ENCODE measurements around the gene CCSER2. TPM values are rescaled to one million over a fixed set of nuclear protein-coding genes. Genes with fewer than 3 reads are reported as not detected.

Gene CCSER2
- total RNA-seq, 1 donor from 2014 or later, result 18.5 TPM

- intact Hi-C loops (cut with DNase I), result loop anchor here (5.0 to 10.0 kb wide), 2 partner anchors 379 to 1833 kb away; no protein-coding TSS in a partner anchor
- H3K27me3 ChIP-seq, result no peaks in the 10 kb centered on the region
- no peak overlapping the region for H3K27ac ChIP-seq
- TF ChIP-seq CTCF (IDR thresholded peaks at IDR 0.05), result no peak
- no peak for DNase-seq (ENCODE audit: low spot score in 2 of 2)
- peaks cover 0 to 6% of the 10 kb centered on the region in 2 donors for H3K4me1 ChIP-seq
- no peaks in the 10 kb centered on the region for H3K9me3 ChIP-seq
- H3K4me3 ChIP-seq, result no peak overlapping the region
- H3K36me3 ChIP-seq, result no peaks in the 10 kb centered on the region
These were observed 215.6 kb downstream of the CCSER2 start for GRCh38 chr10:84543948-84544347.

- no peaks in the 10 kb centered on the region for H3K27me3 ChIP-seq
- no peaks in the 10 kb centered on the region for H3K36me3 ChIP-seq
- H3K9me3 ChIP-seq, result no peaks in the 10 kb centered on the region
- no peak for DNase-seq (ENCODE audit: low spot score in 2 of 2)
- H3K27ac ChIP-seq, result no peak overlapping the region
- H3K4me1 ChIP-seq, result peaks cover 0 to 2% of the 10 kb centered on the region in 2 donors
- no peak overlapping the region for H3K4me3 ChIP-seq
- no peak for TF ChIP-seq CTCF (IDR thresholded peaks at IDR 0.05)
- intact Hi-C loops (cut with DNase I), result loop anchor here (10.0 kb wide), 1 partner anchor 381 kb away; no protein-coding TSS in a partner anchor
These were observed 217.3 kb downstream of the CCSER2 start for GRCh38 chr10:84545651-84546050.

GRCh38 chr10:84546609-84547008, 218.2 kb downstream of the CCSER2 start:
- H3K4me1 ChIP-seq, result no peaks in the 10 kb centered on the region
- H3K27ac ChIP-seq, result no peak overlapping the region
- H3K4me3 ChIP-seq, result no peak overlapping the region
- H3K36me3 ChIP-seq, result no peaks in the 10 kb centered on the region
- no peaks in the 10 kb centered on the region for H3K27me3 ChIP-seq
- intact Hi-C loops (cut with DNase I), result loop anchor here (10.0 kb wide), 1 partner anchor 382 kb away; no protein-coding TSS in a partner anchor
- H3K9me3 ChIP-seq, result no peaks in the 10 kb centered on the region
- no peak for DNase-seq (ENCODE audit: low spot score in 2 of 2)
- TF ChIP-seq CTCF (IDR thresholded peaks at IDR 0.05), result no peak

GRCh38 chr10:84547616-84548015, 219.2 kb downstream of the CCSER2 start:
- TF ChIP-seq CTCF (IDR thresholded peaks at IDR 0.05), result no peak
- Histone ChIP-seq H3K9me3 (no peaks in the 10 kb centered on the region), H3K27ac (no peak overlapping the region), H3K36me3 (no peaks in the 10 kb centered on the region), H3K4me1 (no peaks in the 10 kb centered on the region), H3K4me3 (no peak overlapping the region), H3K27me3 (no peaks in the 10 kb centered on the region)
- no peak for DNase-seq (ENCODE audit: low spot score in 2 of 2)
- intact Hi-C loops (cut with DNase I), result loop anchor here (10.0 kb wide), 1 partner anchor 383 kb away; no protein-coding TSS in a partner anchor

GRCh38 chr10:84548869-84549268, 220.5 kb downstream of the CCSER2 start:
- intact Hi-C loops (cut with DNase I), result loop anchor here (10.0 kb wide), 1 partner anchor 384 kb away; no protein-coding TSS in a partner anchor
- DNase-seq (ENCODE audit: low spot score in 2 of 2), result no peak
- no peaks in the 10 kb centered on the region for H3K9me3 ChIP-seq
- no peaks in the 10 kb centered on the region for H3K27me3 ChIP-seq
- no peaks in the 10 kb centered on the region for H3K4me1 ChIP-seq
- H3K4me3 ChIP-seq, result no peak overlapping the region
- TF ChIP-seq CTCF (IDR thresholded peaks at IDR 0.05), result no peak
- H3K36me3 ChIP-seq, result no peaks in the 10 kb centered on the region
- H3K27ac ChIP-seq, result no peak overlapping the region
